Measurements from ENCODE around the gene CACNA2D3. TPM values are rescaled to one million over a fixed set of nuclear protein-coding genes. Genes with fewer than 3 reads are reported as not detected.

CACNA2D3 gene
- total RNA-seq, 1 donor from 2014 or later = 0.29 TPM

GRCh38 chr3:54243056-54243931 lies 120.9 kb downstream of the CACNA2D3 start:
- Mint-ChIP-seq H3K9me3 (ENCODE audit: low read depth) (peaks cover 6% of the 10 kb centered on the region), H3K4me1 (ENCODE audit: low read depth) (peaks cover 2% of the 10 kb centered on the region), H3K36me3 (ENCODE audit: insufficient read depth) (no peaks in the 10 kb centered on the region), H3K27ac (no peak overlapping the region), H3K27me3 (peaks cover 8% of the 10 kb centered on the region), H3K4me3 (ENCODE audit: low read depth) (no peak overlapping the region)
- DNase-seq (ENCODE audit: low spot score, unreplicated experiment) = no peak
- TF ChIP-seq CTCF (IDR thresholded peaks at IDR 0.05; ENCODE audit: unreplicated experiment) = no peak

- H3K27ac Mint-ChIP-seq = no peak overlapping the region
- DNase-seq (ENCODE audit: low spot score, unreplicated experiment) = no peak
- H3K36me3 Mint-ChIP-seq (ENCODE audit: insufficient read depth) = no peaks in the 10 kb centered on the region
- peaks cover 6% of the 10 kb centered on the region for H3K9me3 Mint-ChIP-seq (ENCODE audit: low read depth)
- H3K4me1 Mint-ChIP-seq (ENCODE audit: low read depth) = peaks cover 2% of the 10 kb centered on the region
- peaks cover 8% of the 10 kb centered on the region for H3K27me3 Mint-ChIP-seq
- no peak overlapping the region for H3K4me3 Mint-ChIP-seq (ENCODE audit: low read depth)
- no peak for TF ChIP-seq CTCF (IDR thresholded peaks at IDR 0.05; ENCODE audit: unreplicated experiment)
These were observed 121.8 kb downstream of the CACNA2D3 start for GRCh38 chr3:54243960-54244682.

GRCh38 chr3:54251705-54252104 lies 129.4 kb downstream of the CACNA2D3 start:
- peaks cover 14% of the 10 kb centered on the region for H3K27me3 Mint-ChIP-seq
- no peaks in the 10 kb centered on the region for H3K36me3 Mint-ChIP-seq (ENCODE audit: insufficient read depth)

GRCh38 chr3:54257125-54257720 lies 134.9 kb downstream of the CACNA2D3 start:
- no peak for TF ChIP-seq CTCF (IDR thresholded peaks at IDR 0.05; ENCODE audit: unreplicated experiment)
- Mint-ChIP-seq H3K36me3 (ENCODE audit: insufficient read depth) (no peaks in the 10 kb centered on the region), H3K27me3 (peaks cover 17% of the 10 kb centered on the region), H3K4me1 (ENCODE audit: low read depth) (peaks cover 17% of the 10 kb centered on the region), H3K27ac (no peak overlapping the region), H3K4me3 (ENCODE audit: low read depth) (no peak overlapping the region), H3K9me3 (ENCODE audit: low read depth) (no peaks in the 10 kb centered on the region)
- no peak for DNase-seq (ENCODE audit: low spot score, unreplicated experiment)

More at GRCh38 chr3:54251705-54252104, 129.4 kb downstream of the CACNA2D3 start:
- TF ChIP-seq CTCF (IDR thresholded peaks at IDR 0.05; ENCODE audit: unreplicated experiment) = no peak
- no peaks in the 10 kb centered on the region for H3K9me3 Mint-ChIP-seq (ENCODE audit: low read depth)
- no peak overlapping the region for H3K27ac Mint-ChIP-seq
- DNase-seq (ENCODE audit: low spot score, unreplicated experiment) = no peak
- H3K4me1 Mint-ChIP-seq (ENCODE audit: low read depth) = peaks cover 7% of the 10 kb centered on the region
- H3K4me3 Mint-ChIP-seq (ENCODE audit: low read depth) = no peak overlapping the region

GRCh38 chr3:54259636-54260035 lies 137.3 kb downstream of the CACNA2D3 start:
- Mint-ChIP-seq H3K4me3 (ENCODE audit: low read depth) (no peak overlapping the region), H3K36me3 (ENCODE audit: insufficient read depth) (no peaks in the 10 kb centered on the region), H3K27ac (no peak overlapping the region), H3K4me1 (ENCODE audit: low read depth) (peaks cover 17% of the 10 kb centered on the region), H3K9me3 (ENCODE audit: low read depth) (no peaks in the 10 kb centered on the region), H3K27me3 (peaks cover 15% of the 10 kb centered on the region)
- DNase-seq (ENCODE audit: low spot score, unreplicated experiment) = no peak
- no peak for TF ChIP-seq CTCF (IDR thresholded peaks at IDR 0.05; ENCODE audit: unreplicated experiment)
